IPS-20b (cell line): ENCODE data around the gene TMEM25.
A peak's percentile ranks its signal among the peaks of the same experiment; 100 is the strongest.
"Not testable (repeated sequence)": the region's sequence is repeated elsewhere in the genome, so short reads cannot be mapped to it uniquely, and the experiment has no call there.

Source experiments
- H3K27ac ChIP-seq: one replicate; pipeline ENCODE4 v1.5.1; 2013; ENCODE audit warnings: low read length
- H3K27me3 ChIP-seq: 2 replicates; pipeline ENCODE4 v1.6.1; 2013; ENCODE audit warnings: mild to moderate bottlenecking, low read length, inconsistent platforms; ENCODE audit not compliant: insufficient read depth
- H3K36me3 ChIP-seq: 2 replicates; pipeline ENCODE4 v1.6.1; 2013; ENCODE audit warnings: low read depth, mild to moderate bottlenecking, inconsistent platforms, low read length, moderate library complexity; ENCODE audit not compliant: insufficient read depth
- H3K4me1 ChIP-seq: 2 replicates; pipeline ENCODE4 v1.6.1; 2013; ENCODE audit warnings: mild to moderate bottlenecking, control low read depth, inconsistent platforms, low read length, moderate library complexity; ENCODE audit not compliant: insufficient read depth
- H3K4me3 ChIP-seq: 2 replicates; pipeline ENCODE4 v1.5.1; 2013; ENCODE audit warnings: mild to moderate bottlenecking, low read length, inconsistent platforms
- H3K9ac ChIP-seq: 2 replicates; pipeline ENCODE4 v1.6.1; 2013; ENCODE audit warnings: low read depth, mild to moderate bottlenecking, inconsistent platforms, low read length, moderate library complexity
- H3K9me3 ChIP-seq: 2 replicates; pipeline ENCODE4 v1.6.1; 2013; ENCODE audit warnings: mild to moderate bottlenecking, low read depth, low read length, inconsistent platforms; ENCODE audit not compliant: insufficient read depth

Gene TMEM25

GRCh38 chr11:118530683-118531596 is at the start of gene TMEM25:
Gene TMEM25, plus strand, starts transcription at chr11:118531192. Its CDS starts 610 bp downstream, at chr11:118531802.
- no peaks in the 10 kb centered on the region for H3K9me3 ChIP-seq
- H3K4me3 ChIP-seq = peak within 1 kb of the TSS; percentile 98
- H3K9ac ChIP-seq = peak within 1 kb of the TSS; percentile 81; the same call in 1 of the 2 replicates
- H3K27ac ChIP-seq = no peak within 1 kb of the TSS
- H3K36me3 ChIP-seq = no peaks in the 10 kb centered on the region
- H3K4me1 ChIP-seq = peaks cover 8% of the 10 kb centered on the region
- peaks cover 11% of the 10 kb centered on the region; the same call in 1 of the 2 replicates for H3K27me3 ChIP-seq

GRCh38 chr11:118481238-118481637 is 49.8 kb upstream of the TMEM25 start:
- H3K4me3 ChIP-seq, H3K27ac ChIP-seq, H3K9me3 ChIP-seq, H3K9ac ChIP-seq, H3K27me3 ChIP-seq, H3K4me1 ChIP-seq: not testable (repeated sequence)
- peaks cover 95% of the 10 kb centered on the region for H3K36me3 ChIP-seq

- no peak overlapping the region for H3K27ac ChIP-seq
- H3K4me1 ChIP-seq = no peaks in the 10 kb centered on the region
- H3K36me3 ChIP-seq = peaks cover 91% of the 10 kb centered on the region
- no peak overlapping the region for H3K4me3 ChIP-seq
- no peaks in the 10 kb centered on the region for H3K9me3 ChIP-seq
- no peaks in the 10 kb centered on the region for H3K27me3 ChIP-seq
- no peak overlapping the region for H3K9ac ChIP-seq
Measured at GRCh38 chr11:118484405-118484804, 46.6 kb upstream of the TMEM25 start.

GRCh38 chr11:118485273-118485672 is 45.7 kb upstream of the TMEM25 start:
- Histone ChIP-seq H3K4me1 (no peaks in the 10 kb centered on the region), H3K4me3 (no peak overlapping the region), H3K27ac (no peak overlapping the region), H3K9me3 (no peaks in the 10 kb centered on the region), H3K36me3 (peaks cover 91% of the 10 kb centered on the region), H3K9ac (no peak overlapping the region), H3K27me3 (no peaks in the 10 kb centered on the region)

GRCh38 chr11:118488480-118489109 is 42.4 kb upstream of the TMEM25 start:
- peaks cover 93% of the 10 kb centered on the region for H3K36me3 ChIP-seq
- no peaks in the 10 kb centered on the region for H3K4me1 ChIP-seq
- H3K4me3 ChIP-seq = no peak overlapping the region

GRCh38 chr11:118491041-118491440 is 40.0 kb upstream of the TMEM25 start:
- H3K9ac ChIP-seq = no peak overlapping the region
- no peak overlapping the region for H3K4me3 ChIP-seq
- no peak overlapping the region for H3K27ac ChIP-seq
- H3K9me3 ChIP-seq = no peaks in the 10 kb centered on the region
- H3K36me3 ChIP-seq = peaks cover 95% of the 10 kb centered on the region
- no peaks in the 10 kb centered on the region for H3K27me3 ChIP-seq
- no peaks in the 10 kb centered on the region for H3K4me1 ChIP-seq

More at GRCh38 chr11:118488480-118489109, 42.4 kb upstream of the TMEM25 start:
- Histone ChIP-seq H3K9ac (no peak overlapping the region), H3K9me3 (no peaks in the 10 kb centered on the region), H3K27me3 (no peaks in the 10 kb centered on the region), H3K27ac (no peak overlapping the region)

GRCh38 chr11:118497831-118498230 is 33.2 kb upstream of the TMEM25 start:
- Histone ChIP-seq H3K4me1 (no peaks in the 10 kb centered on the region), H3K9me3 (no peaks in the 10 kb centered on the region), H3K9ac (no peak overlapping the region), H3K36me3 (peaks cover 98% of the 10 kb centered on the region), H3K4me3 (no peak overlapping the region), H3K27me3 (no peaks in the 10 kb centered on the region), H3K27ac (no peak overlapping the region)

GRCh38 chr11:118503216-118503615 is 27.8 kb upstream of the TMEM25 start:
- Histone ChIP-seq H3K4me1 (no peaks in the 10 kb centered on the region), H3K9me3 (no peaks in the 10 kb centered on the region), H3K27ac (no peak overlapping the region), H3K36me3 (peaks cover 99% of the 10 kb centered on the region), H3K4me3 (no peak overlapping the region), H3K9ac (no peak overlapping the region), H3K27me3 (no peaks in the 10 kb centered on the region)

GRCh38 chr11:118511601-118512000 is 19.4 kb upstream of the TMEM25 start:
- H3K9ac ChIP-seq = no peak overlapping the region; the same call in 1 of the 2 replicates
- H3K4me3 ChIP-seq = peak overlapping the region; percentile 17; the same call in 1 of the 2 replicates
- no peaks in the 10 kb centered on the region for H3K27me3 ChIP-seq
- H3K36me3 ChIP-seq = peaks cover 97% of the 10 kb centered on the region
- peaks cover 13% of the 10 kb centered on the region for H3K4me1 ChIP-seq
- H3K9me3 ChIP-seq = no peaks in the 10 kb centered on the region
- H3K27ac ChIP-seq = no peak overlapping the region

GRCh38 chr11:118514103-118514502 is 16.9 kb upstream of the TMEM25 start:
- H3K36me3 ChIP-seq = peaks cover 90% of the 10 kb centered on the region
- no peaks in the 10 kb centered on the region for H3K9me3 ChIP-seq
- no peaks in the 10 kb centered on the region for H3K27me3 ChIP-seq
- H3K4me1 ChIP-seq = peaks cover 13% of the 10 kb centered on the region
- no peak overlapping the region for H3K4me3 ChIP-seq
- no peak overlapping the region for H3K9ac ChIP-seq
- no peak overlapping the region for H3K27ac ChIP-seq

GRCh38 chr11:118519549-118519948 is 11.4 kb upstream of the TMEM25 start:
- H3K36me3 ChIP-seq = peaks cover 91% of the 10 kb centered on the region
- H3K4me1 ChIP-seq = no peaks in the 10 kb centered on the region

GRCh38 chr11:118521892-118522311 is 9.1 kb upstream of the TMEM25 start:
- Histone ChIP-seq H3K27me3 (no peaks in the 10 kb centered on the region), H3K9ac (no peak overlapping the region), H3K4me3 (no peak overlapping the region), H3K4me1 (no peaks in the 10 kb centered on the region), H3K36me3 (peaks cover 77% of the 10 kb centered on the region), H3K9me3 (no peaks in the 10 kb centered on the region), H3K27ac (no peak overlapping the region)

More at GRCh38 chr11:118519549-118519948, 11.4 kb upstream of the TMEM25 start:
- Histone ChIP-seq H3K4me3 (no peak overlapping the region), H3K27ac (no peak overlapping the region), H3K9me3 (no peaks in the 10 kb centered on the region), H3K9ac (no peak overlapping the region), H3K27me3 (no peaks in the 10 kb centered on the region)
